Nephron progenitor cell (in vitro differentiated cells): Measurements from ENCODE around the gene RFPL2.
A peak's percentile ranks its signal among the peaks of the same experiment; 100 is the strongest.
"Not testable (repeated sequence)": the region's sequence is repeated elsewhere in the genome, so short reads cannot be mapped to it uniquely, and the experiment has no call there.

Experiments
- DNase-seq: peaks from one replicate; pipeline ENCODE4 v3.0.0; 2021
- H3K27ac Mint-ChIP-seq: 2 replicates; pipeline ENCODE4 v1.8.0; 2021; ENCODE audit warnings: mild to moderate bottlenecking, moderate library complexity, mixed read lengths
- H3K27me3 Mint-ChIP-seq: 2 replicates; pipeline ENCODE4 v1.8.0; 2021; ENCODE audit warnings: mild to moderate bottlenecking, low read depth, mixed read lengths; ENCODE audit not compliant: poor library complexity
- H3K36me3 Mint-ChIP-seq: 2 replicates; pipeline ENCODE4 v1.8.0; 2021; ENCODE audit warnings: low read depth, mixed read lengths
- H3K4me1 Mint-ChIP-seq: 2 replicates; pipeline ENCODE4 v1.8.0; 2021; ENCODE audit warnings: mixed read lengths
- H3K4me3 Mint-ChIP-seq: 2 replicates; pipeline ENCODE4 v1.8.0; 2021; ENCODE audit warnings: mild to moderate bottlenecking, moderate library complexity, mixed read lengths
- H3K9me3 Mint-ChIP-seq: 2 replicates; pipeline ENCODE4 v1.8.0; 2021; ENCODE audit warnings: mild to moderate bottlenecking, moderate library complexity, mixed read lengths
- TF ChIP-seq, protein P1 (sequence below): fragments of 200-600 bp; sonication (generic); IDR thresholded peaks from 2 replicates; pipeline ENCODE4 v1.5.0; 2021; ENCODE audit warnings: antibody characterized with exemption

Gene RFPL2

DNA sequence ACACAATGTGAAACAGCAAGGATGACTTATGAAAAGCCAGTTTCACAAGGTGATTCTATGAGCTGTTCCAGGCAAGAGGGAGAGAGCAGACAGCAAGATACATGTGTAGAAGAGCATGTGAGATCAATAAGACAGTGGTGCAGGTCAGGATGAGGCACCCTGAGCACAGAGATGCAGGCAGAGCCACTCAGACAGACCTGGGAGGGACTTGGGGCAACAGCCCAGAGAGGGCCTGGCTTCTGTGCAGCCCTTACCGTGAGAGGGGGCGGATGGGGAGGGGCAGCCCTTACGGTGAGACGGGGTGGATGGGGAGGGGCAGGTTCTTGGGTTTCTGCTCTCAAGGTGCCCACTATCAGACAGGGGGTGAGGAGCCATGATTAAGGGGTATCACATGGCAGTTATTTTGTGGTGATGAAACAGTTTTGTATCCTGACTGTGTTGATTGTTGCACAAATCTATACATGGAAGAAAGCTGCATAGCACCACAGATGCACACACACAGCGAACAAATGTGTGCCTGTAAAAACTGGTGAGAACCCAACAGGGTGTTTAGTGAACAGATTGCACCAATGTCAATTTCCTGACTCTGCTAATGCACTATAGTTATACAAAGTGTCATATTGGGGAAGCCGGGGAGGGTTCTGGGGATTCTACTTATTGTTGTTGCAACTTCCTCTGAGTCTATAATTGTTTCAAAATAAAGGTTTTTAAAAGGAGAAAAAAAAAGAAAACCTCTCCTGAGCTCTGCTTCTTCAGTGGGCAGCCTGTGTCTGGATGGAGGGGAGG, 40.6 kb downstream of the RFPL2 start:
- no peak for DNase-seq
- peaks cover 14% of the 10 kb centered on the region for H3K27me3 Mint-ChIP-seq
- H3K27ac Mint-ChIP-seq = peak overlapping the region; percentile 60
- no peaks in the 10 kb centered on the region for H3K9me3 Mint-ChIP-seq
- peaks cover 5% of the 10 kb centered on the region for H3K4me1 Mint-ChIP-seq
- no peaks in the 10 kb centered on the region for H3K36me3 Mint-ChIP-seq
- TF ChIP-seq, protein P1, sequence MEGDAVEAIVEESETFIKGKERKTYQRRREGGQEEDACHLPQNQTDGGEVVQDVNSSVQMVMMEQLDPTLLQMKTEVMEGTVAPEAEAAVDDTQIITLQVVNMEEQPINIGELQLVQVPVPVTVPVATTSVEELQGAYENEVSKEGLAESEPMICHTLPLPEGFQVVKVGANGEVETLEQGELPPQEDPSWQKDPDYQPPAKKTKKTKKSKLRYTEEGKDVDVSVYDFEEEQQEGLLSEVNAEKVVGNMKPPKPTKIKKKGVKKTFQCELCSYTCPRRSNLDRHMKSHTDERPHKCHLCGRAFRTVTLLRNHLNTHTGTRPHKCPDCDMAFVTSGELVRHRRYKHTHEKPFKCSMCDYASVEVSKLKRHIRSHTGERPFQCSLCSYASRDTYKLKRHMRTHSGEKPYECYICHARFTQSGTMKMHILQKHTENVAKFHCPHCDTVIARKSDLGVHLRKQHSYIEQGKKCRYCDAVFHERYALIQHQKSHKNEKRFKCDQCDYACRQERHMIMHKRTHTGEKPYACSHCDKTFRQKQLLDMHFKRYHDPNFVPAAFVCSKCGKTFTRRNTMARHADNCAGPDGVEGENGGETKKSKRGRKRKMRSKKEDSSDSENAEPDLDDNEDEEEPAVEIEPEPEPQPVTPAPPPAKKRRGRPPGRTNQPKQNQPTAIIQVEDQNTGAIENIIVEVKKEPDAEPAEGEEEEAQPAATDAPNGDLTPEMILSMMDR = no peak
- H3K4me3 Mint-ChIP-seq = no peak overlapping the region

DNA sequence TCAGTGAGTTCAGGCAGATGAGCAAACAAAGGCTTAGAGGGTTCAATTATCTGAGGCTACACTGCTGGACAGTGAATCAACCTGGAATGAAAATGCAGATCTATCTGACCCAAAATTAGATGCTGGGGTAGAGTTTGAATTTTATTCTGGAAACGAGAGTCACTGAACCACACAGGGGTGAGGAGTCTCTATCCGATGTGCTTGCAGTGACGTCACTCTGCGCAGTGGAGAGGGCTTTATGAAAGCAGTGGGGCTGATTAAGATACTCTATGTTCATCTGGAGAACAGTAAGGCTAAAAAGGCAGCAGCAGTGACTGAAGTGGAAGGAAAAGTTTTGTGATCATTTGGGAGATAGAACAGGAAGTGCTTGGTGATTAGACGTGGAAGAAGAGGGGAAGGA, 44.5 kb downstream of the RFPL2 start:
- H3K9me3 Mint-ChIP-seq, H3K4me1 Mint-ChIP-seq, H3K27ac Mint-ChIP-seq, H3K4me3 Mint-ChIP-seq, H3K27me3 Mint-ChIP-seq, H3K36me3 Mint-ChIP-seq, DNase-seq: not testable (repeated sequence)

DNA sequence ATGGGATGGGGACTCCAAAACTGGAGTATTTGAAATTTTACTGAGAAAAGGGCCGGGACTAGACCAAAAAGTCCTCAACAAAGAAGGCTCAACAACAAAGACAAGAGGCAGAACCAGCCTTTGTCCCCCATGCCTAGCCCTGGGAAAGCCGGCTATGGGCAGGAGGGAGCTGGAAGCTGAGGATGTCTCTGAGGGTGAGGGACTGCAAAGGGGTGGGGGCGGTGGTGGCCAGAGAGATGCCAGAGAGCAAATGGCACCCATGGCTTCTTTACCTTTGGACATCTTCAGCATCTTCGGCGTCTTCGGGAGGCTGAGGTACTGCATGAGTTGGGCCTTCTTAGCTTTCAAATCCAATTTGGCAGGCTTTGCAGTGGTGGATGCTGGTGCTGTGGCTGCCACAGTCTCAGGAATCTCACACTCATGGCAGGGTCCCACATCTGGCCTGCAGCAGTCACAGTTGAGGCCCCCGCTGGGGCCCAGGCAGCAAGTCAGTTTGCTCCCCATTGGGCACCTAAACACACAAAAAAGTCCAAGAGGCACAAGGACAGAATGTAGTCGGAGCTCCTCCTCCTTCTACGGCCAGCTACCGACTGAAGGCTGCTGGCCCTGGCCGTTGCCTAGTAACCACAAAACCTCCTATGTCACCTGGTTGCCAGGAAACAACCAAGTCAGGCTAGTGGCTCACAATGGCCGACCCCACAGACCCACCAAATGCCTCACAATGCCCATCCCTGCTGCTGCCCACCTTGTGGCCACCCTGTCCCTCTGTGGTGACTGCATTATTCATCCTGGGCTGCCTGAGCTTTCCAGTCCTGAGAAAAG, 46.0 kb downstream of the RFPL2 start, which contains the start of gene C22orf42:
TSS of gene C22orf42 (minus strand) at position 592 of the 822 bp plus-strand sequence. CDS start at position 504, 88 bp downstream.
- no peak within 1 kb of the TSS for H3K4me3 Mint-ChIP-seq
- TF ChIP-seq, protein P1 = no peak
- no peaks in the 10 kb centered on the region for H3K9me3 Mint-ChIP-seq
- DNase-seq = no peak
- H3K36me3 Mint-ChIP-seq = no peaks in the 10 kb centered on the region
- peaks cover 9% of the 10 kb centered on the region for H3K27me3 Mint-ChIP-seq
- H3K4me1 Mint-ChIP-seq = peaks cover 2% of the 10 kb centered on the region
- no peak within 1 kb of the TSS for H3K27ac Mint-ChIP-seq

- H3K9me3 Mint-ChIP-seq, H3K27me3 Mint-ChIP-seq, H3K27ac Mint-ChIP-seq, H3K4me3 Mint-ChIP-seq, H3K36me3 Mint-ChIP-seq, H3K4me1 Mint-ChIP-seq, DNase-seq: not testable (repeated sequence)
Measured at GRCh38 chr22:32157632-32158031, 47.2 kb downstream of the RFPL2 start.

DNA sequence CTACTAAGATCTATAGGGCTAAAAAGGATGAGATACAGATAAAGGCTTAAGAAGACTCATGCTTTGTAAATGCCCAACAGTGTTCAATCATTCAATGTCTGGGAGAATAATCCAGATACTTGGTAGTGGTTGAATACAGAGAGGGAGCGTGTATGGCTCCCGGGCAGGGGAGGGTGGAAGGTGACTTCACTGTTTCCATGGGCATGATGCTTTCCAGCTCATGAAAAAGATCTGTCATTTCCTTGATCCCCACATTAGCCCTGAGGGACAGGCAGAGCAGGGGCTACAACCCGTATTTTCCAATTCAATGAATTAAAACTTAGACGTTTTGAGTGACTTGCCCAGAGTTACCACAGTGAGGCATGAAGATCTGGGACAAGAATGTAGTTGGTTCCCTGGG, 50.1 kb downstream of the RFPL2 start:
- H3K27me3 Mint-ChIP-seq, H3K9me3 Mint-ChIP-seq, H3K4me3 Mint-ChIP-seq, H3K27ac Mint-ChIP-seq, DNase-seq, H3K4me1 Mint-ChIP-seq, H3K36me3 Mint-ChIP-seq: not testable (repeated sequence)

DNA sequence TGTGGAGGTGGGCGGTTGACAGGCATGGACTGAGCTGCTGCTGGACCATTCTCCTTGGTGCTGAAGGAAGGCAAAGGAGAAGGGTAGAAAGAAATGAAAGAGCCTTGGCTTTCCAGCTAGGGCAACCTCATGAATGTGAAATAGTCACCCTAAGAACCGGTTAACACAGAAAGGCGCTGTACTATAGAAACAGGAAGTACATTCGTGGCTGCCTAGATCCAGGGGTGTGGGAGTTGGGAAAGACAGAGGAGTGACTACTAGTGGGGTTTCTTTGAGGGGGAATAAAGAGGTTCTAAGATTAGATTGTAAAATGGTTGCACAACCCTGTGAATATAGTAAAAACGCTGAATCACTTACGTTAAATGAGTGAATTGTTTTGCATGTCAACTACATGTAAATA, 53.2 kb downstream of the RFPL2 start:
- H3K4me3 Mint-ChIP-seq, DNase-seq, H3K36me3 Mint-ChIP-seq, H3K27ac Mint-ChIP-seq, H3K27me3 Mint-ChIP-seq, H3K4me1 Mint-ChIP-seq: not testable (repeated sequence)
- peaks cover 17% of the 10 kb centered on the region for H3K9me3 Mint-ChIP-seq

GRCh38 chr22:32150647-32151046, 54.2 kb downstream of the RFPL2 start:
- H3K27me3 Mint-ChIP-seq, H3K36me3 Mint-ChIP-seq, H3K4me3 Mint-ChIP-seq, DNase-seq, H3K27ac Mint-ChIP-seq, H3K4me1 Mint-ChIP-seq: not testable (repeated sequence)
- peaks cover 17% of the 10 kb centered on the region for H3K9me3 Mint-ChIP-seq

GRCh38 chr22:32148372-32148771, 56.5 kb downstream of the RFPL2 start:
- H3K4me1 Mint-ChIP-seq, H3K27me3 Mint-ChIP-seq, H3K4me3 Mint-ChIP-seq, DNase-seq, H3K27ac Mint-ChIP-seq, H3K36me3 Mint-ChIP-seq: not testable (repeated sequence)
- peaks cover 17% of the 10 kb centered on the region for H3K9me3 Mint-ChIP-seq

- not testable (repeated sequence) for H3K27ac Mint-ChIP-seq, H3K27me3 Mint-ChIP-seq, H3K4me3 Mint-ChIP-seq, H3K36me3 Mint-ChIP-seq, H3K4me1 Mint-ChIP-seq, DNase-seq
- peaks cover 17% of the 10 kb centered on the region for H3K9me3 Mint-ChIP-seq
Measured at GRCh38 chr22:32147128-32147527, 57.7 kb downstream of the RFPL2 start.
